AG09309 (cell line): ENCODE results near the gene PON1.

Source experiments
- DNase-seq: peaks from one replicate; pipeline ENCODE4 v3.0.0-alpha.2; 2010; ENCODE audit warnings: low read depth
- H3K4me3 ChIP-seq: 2 replicates; pipeline ENCODE4 v1.5.1; 2011; ENCODE audit warnings: mild to moderate bottlenecking, low read depth, low read length, moderate library complexity; ENCODE audit not compliant: control insufficient read depth
- TF ChIP-seq, protein P1 (sequence below): IDR thresholded peaks from 2 replicates; pipeline ENCODE4 v1.5.1; 2011; ENCODE audit warnings: mild to moderate bottlenecking, low read depth, low read length, inconsistent platforms; ENCODE audit not compliant: insufficient read depth, control insufficient read depth; ENCODE audit errors: missing control alignments

Gene PON1

GRCh38 chr7:95296456-95296855 is 27.9 kb downstream of the PON1 start:
- TF ChIP-seq, protein P1, sequence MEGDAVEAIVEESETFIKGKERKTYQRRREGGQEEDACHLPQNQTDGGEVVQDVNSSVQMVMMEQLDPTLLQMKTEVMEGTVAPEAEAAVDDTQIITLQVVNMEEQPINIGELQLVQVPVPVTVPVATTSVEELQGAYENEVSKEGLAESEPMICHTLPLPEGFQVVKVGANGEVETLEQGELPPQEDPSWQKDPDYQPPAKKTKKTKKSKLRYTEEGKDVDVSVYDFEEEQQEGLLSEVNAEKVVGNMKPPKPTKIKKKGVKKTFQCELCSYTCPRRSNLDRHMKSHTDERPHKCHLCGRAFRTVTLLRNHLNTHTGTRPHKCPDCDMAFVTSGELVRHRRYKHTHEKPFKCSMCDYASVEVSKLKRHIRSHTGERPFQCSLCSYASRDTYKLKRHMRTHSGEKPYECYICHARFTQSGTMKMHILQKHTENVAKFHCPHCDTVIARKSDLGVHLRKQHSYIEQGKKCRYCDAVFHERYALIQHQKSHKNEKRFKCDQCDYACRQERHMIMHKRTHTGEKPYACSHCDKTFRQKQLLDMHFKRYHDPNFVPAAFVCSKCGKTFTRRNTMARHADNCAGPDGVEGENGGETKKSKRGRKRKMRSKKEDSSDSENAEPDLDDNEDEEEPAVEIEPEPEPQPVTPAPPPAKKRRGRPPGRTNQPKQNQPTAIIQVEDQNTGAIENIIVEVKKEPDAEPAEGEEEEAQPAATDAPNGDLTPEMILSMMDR, result no peak
- H3K4me3 ChIP-seq, result no peak overlapping the region
- no peak for DNase-seq

DNA sequence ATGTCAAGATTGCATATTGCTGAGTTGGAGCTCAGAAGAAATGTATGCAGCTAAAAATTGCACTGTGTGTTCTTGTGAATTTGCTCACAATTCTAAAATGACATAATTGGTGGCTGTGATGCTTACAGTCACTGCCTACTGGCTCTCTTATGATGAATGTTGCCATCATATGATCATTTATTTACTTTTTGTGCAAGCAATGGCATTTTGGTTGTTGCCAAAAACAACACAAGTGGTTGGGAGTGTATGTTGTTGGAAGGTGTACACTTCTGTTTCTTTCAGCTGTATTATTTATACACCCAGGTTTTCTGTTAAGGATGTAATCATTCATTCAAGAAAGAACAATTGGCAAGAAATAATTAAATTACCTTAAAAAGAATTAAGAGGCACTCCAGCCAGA is 28.9 kb downstream of the PON1 start:
- DNase-seq, result no peak
- H3K4me3 ChIP-seq, result no peak overlapping the region
- TF ChIP-seq, protein P1, result no peak

GRCh38 chr7:95290166-95290830 is 34.0 kb downstream of the PON1 start:
- TF ChIP-seq, protein P1, result no peak
- no peak for DNase-seq
- H3K4me3 ChIP-seq, result no peak overlapping the region

DNA sequence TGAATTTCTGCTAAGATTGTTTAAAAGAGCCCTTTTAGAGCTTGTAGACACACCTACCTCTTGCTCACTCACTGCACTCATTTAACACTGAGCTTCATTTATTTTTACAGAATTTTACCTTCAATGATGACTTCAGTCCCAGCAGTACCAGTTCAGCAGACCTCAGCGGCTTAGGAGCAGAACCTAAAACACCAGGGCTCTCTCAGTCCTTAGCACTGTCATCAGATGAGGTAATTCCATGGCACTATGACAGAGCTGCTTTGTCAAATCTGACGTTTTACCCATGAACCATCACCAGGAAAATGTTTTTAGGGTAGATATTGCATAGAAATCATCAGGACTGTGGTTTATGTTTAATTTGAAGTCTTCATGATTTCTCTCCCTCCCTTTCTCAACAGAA is 38.2 kb downstream of the PON1 start:
- TF ChIP-seq, protein P1, result no peak
- no peak overlapping the region for H3K4me3 ChIP-seq
- no peak for DNase-seq

GRCh38 chr7:95279417-95279816 is 44.9 kb downstream of the PON1 start:
- TF ChIP-seq, protein P1, result no peak
- DNase-seq, result no peak
- H3K4me3 ChIP-seq, result no peak overlapping the region

- DNase-seq, result no peak
- TF ChIP-seq, protein P1, result no peak
- no peak overlapping the region for H3K4me3 ChIP-seq
Observed at GRCh38 chr7:95276114-95276513, 48.2 kb downstream of the PON1 start.
